Mucosa of rectum (tissue), 2 donors: ENCODE results near the gene SEC22B.
A peak's percentile ranks its signal among the peaks of the same experiment; 100 is the strongest.
"Not testable (repeated sequence)": the region's sequence is repeated elsewhere in the genome, so short reads cannot be mapped to it uniquely, and the experiment has no call there.

Experiments used
- H3K27ac ChIP-seq, 2 donors: one replicate each; pipeline ENCODE4 v1.7.0; 2013; ENCODE audit warnings: inconsistent platforms in 2 of 2, low read depth in 2 of 2, low read length in 2 of 2
- H3K27me3 ChIP-seq, 2 donors: one replicate each; pipeline ENCODE4 v1.7.0; 2013; ENCODE audit warnings: low read length in 2 of 2; ENCODE audit not compliant: control insufficient read depth in 2 of 2, insufficient read depth in 2 of 2
- H3K36me3 ChIP-seq, 2 donors: one replicate each; pipeline ENCODE4 v1.7.0; 2013; ENCODE audit warnings: low read length in 2 of 2; ENCODE audit not compliant: control insufficient read depth in 2 of 2, insufficient read depth in 2 of 2
- H3K4me1 ChIP-seq, 2 donors: one replicate each; pipeline ENCODE4 v1.7.0; 2013; ENCODE audit warnings: low read length in 2 of 2, mild to moderate bottlenecking in 1 of 2; ENCODE audit not compliant: control insufficient read depth in 2 of 2, insufficient read depth in 2 of 2
- H3K4me3 ChIP-seq, 2 donors: one replicate each; pipeline ENCODE4 v1.7.0; 2013; ENCODE audit warnings: low read length in 2 of 2
- H3K9ac ChIP-seq, 2 donors: one replicate each; pipeline ENCODE4 v1.7.0; 2013; ENCODE audit warnings: low read length in 2 of 2, low read depth in 1 of 2, mild to moderate bottlenecking in 1 of 2
- H3K9me3 ChIP-seq, 2 donors: one replicate each; pipeline ENCODE4 v1.7.0; 2013; ENCODE audit warnings: low read length in 2 of 2; ENCODE audit not compliant: control insufficient read depth in 2 of 2
- donor health status: healthy.
- donor health status: Normal muscosa, but diverticular disease.

The SEC22B gene

DNA sequence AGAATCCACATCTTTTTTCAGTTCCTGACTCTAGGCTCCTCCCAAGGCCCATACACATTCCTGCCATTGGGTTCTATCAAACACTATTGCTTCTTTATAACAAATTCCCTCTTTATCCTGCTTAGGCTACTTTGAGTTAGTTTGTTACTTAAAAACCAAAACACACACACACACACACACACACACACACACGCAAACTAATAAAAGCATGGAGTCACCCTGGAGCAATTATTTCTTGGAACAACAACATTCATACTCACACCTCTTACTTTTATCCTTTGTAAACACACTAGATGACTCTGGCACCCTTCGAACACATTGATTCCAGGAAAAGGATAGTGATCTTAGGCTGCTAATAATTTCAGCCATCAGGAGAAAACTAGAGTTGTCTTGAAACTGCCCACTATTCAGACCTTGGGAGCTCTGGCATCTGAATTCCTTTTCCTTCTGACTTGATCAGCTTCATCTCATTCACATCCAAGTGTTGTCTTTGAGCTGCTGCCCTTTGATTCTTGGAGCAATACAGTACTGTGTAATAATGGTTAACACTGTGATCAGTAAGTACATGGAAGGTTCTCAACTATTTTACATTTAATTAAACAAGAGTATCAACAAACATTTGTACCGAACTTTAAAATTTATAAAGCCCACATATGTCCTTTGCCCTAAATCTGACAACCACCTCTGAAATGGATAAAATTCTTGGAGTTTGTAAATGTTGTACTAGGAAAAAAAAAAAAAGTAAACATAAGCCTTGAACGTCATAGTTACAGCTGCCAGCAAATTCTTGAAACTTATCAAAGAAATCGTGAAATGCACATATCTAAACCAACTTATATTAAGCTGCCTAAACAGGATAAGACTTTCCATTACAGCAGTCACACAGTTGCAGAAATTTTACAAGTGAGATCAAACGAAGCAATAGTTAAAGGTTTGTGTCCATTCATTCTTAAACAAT, 2.8 kb upstream of the SEC22B start:
- peak overlapping the region in 1 of 2 donors; percentile 7 for H3K27ac ChIP-seq
- peaks cover 0 to 3% of the 10 kb centered on the region in 2 donors for H3K4me1 ChIP-seq

GRCh38 chr1:120178058-120178457, 1.7 kb upstream of the SEC22B start:
- H3K9me3 ChIP-seq, H3K4me1 ChIP-seq, H3K9ac ChIP-seq, H3K27ac ChIP-seq, H3K27me3 ChIP-seq, H3K36me3 ChIP-seq, H3K4me3 ChIP-seq: not testable (repeated sequence)

More for the DNA sequence above, 2.8 kb upstream of the SEC22B start:
- Histone ChIP-seq H3K36me3 (no peaks in the 10 kb centered on the region), H3K4me3 (no peak overlapping the region), H3K9ac (no peak overlapping the region), H3K9me3 (no peaks in the 10 kb centered on the region), H3K27me3 (no peaks in the 10 kb centered on the region)

- peak overlapping the region; percentile 82 to 96 for H3K9ac ChIP-seq
- not testable (repeated sequence) for H3K27me3 ChIP-seq, H3K4me1 ChIP-seq, H3K9me3 ChIP-seq, H3K36me3 ChIP-seq
- H3K4me3 ChIP-seq = peak overlapping the region; percentile 98 to 100
- peak overlapping the region; percentile 94 to 95 for H3K27ac ChIP-seq
Measured at GRCh38 chr1:120175688-120176087, 632 bp downstream of the SEC22B start.

DNA sequence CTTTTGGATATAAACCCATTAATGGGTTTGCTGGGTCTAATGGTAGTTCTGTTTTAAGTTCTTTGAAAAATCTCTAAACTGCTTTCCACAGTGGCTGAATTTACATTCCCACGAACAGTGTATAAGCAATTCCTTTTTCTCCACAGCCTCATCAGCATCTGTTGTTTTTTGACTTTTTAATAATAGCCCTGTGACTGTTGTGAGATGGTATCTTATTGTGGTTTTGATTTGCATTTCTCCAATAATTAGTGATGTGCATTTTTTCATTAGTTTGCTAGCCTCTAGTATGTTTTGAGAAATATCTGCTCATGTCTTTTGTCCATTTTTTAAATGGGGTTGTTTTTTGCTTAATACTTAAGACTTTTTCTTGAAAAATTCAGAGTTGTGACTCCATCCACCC, 11.6 kb downstream of the SEC22B start:
- H3K27me3 ChIP-seq, H3K27ac ChIP-seq, H3K4me1 ChIP-seq, H3K9ac ChIP-seq, H3K4me3 ChIP-seq, H3K9me3 ChIP-seq, H3K36me3 ChIP-seq: not testable (repeated sequence)

- not testable (repeated sequence) for H3K9ac ChIP-seq, H3K9me3 ChIP-seq, H3K27ac ChIP-seq, H3K36me3 ChIP-seq, H3K4me3 ChIP-seq, H3K27me3 ChIP-seq, H3K4me1 ChIP-seq
Measured at GRCh38 chr1:120162015-120162414, 14.3 kb downstream of the SEC22B start.

- not testable (repeated sequence) for H3K4me1 ChIP-seq, H3K27me3 ChIP-seq, H3K9ac ChIP-seq, H3K36me3 ChIP-seq, H3K4me3 ChIP-seq, H3K9me3 ChIP-seq, H3K27ac ChIP-seq
Measured at GRCh38 chr1:120158495-120158894, 17.8 kb downstream of the SEC22B start.

DNA sequence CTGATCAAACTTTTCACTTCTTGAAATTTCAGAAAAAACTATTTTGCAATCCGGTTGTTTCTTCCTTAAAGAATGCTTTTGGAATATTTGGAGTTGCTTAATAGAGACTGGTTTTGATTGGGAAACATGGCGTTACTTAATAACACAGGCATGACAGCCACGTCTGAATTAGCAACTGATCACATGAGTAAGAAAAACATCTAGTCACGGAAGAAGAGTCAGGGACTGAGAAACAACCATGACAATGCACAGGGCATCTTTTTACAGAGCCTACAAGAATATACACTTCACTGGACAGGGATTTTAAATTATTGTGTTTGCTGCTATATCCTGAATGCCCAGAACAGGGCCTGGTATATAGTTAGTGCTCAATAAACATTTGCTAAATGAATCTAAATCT, 18.2 kb downstream of the SEC22B start:
- not testable (repeated sequence) for H3K27me3 ChIP-seq, H3K9ac ChIP-seq, H3K4me3 ChIP-seq, H3K9me3 ChIP-seq, H3K36me3 ChIP-seq, H3K4me1 ChIP-seq, H3K27ac ChIP-seq

DNA sequence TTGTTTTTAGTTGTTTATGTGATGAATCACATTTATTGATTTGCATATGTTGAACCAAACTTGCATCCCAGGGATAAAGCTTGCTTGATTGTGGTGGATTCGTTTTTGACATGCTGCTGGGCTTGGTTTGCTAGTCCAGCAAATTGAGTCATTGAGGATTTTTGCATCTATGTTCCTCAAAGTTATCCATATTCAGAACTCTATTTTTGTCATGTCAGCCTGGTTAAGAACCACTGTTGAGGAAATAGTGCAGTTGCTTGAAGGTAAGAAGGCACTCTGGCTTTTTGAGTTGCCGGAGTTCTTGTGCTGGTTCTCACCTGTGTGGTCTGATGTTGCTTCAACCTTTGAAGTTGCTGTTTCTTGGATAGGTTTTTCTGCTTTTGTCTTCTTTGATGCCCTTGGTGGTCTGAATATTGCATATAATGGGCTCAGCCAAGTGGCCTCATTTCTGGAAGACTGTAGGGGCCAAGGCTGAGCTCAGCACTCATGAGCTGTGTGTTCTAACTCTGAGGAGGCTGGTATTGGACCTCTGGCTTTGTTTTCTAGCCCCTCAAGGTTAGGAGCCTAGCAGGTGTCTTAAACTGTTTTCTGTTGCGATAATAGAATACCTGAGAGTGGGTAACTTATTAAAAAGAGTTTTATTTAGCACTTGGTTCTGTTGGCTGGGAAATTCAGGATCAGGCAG, 26.0 kb downstream of the SEC22B start:
- not testable (repeated sequence) for H3K9me3 ChIP-seq, H3K27ac ChIP-seq, H3K9ac ChIP-seq

GRCh38 chr1:120149420-120150059, 26.8 kb downstream of the SEC22B start:
- H3K4me3 ChIP-seq, H3K4me1 ChIP-seq, H3K9ac ChIP-seq, H3K9me3 ChIP-seq, H3K36me3 ChIP-seq, H3K27me3 ChIP-seq, H3K27ac ChIP-seq: not testable (repeated sequence)

More for the DNA sequence above, 26.0 kb downstream of the SEC22B start:
- H3K4me1 ChIP-seq, H3K4me3 ChIP-seq, H3K27me3 ChIP-seq, H3K36me3 ChIP-seq: not testable (repeated sequence)

DNA sequence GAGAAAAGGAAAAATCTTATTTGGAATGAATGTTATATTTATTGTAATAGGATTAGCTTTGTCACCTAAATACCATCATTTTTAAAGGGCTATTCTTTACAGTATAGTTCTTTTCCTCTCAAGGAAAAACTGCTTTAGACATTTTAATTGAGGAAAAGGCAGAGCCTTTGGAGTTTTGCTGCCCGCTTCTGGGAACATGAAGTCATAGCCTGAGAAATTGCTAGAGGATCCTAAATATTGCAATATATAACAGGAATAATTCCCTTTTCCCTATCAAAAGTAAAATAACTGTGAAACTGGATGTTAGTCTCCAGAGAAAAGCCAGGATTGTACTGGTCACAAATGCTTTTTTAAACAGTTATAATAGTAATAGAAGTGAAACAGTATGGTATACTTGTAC, 30.5 kb downstream of the SEC22B start:
- not testable (repeated sequence) for H3K9me3 ChIP-seq, H3K4me1 ChIP-seq, H3K9ac ChIP-seq, H3K27ac ChIP-seq, H3K36me3 ChIP-seq, H3K4me3 ChIP-seq, H3K27me3 ChIP-seq
